HS-5 (cell line): ENCODE measurements around the gene NUP98.
"Not testable (repeated sequence)": the region's sequence is repeated elsewhere in the genome, so short reads cannot be mapped to it uniquely, and the experiment has no call there.

Source experiments
- DNase-seq: peaks from one replicate; pipeline ENCODE4 v3.0.0-alpha.2; 2012; ENCODE audit warnings: low read depth

The NUP98 gene

DNA sequence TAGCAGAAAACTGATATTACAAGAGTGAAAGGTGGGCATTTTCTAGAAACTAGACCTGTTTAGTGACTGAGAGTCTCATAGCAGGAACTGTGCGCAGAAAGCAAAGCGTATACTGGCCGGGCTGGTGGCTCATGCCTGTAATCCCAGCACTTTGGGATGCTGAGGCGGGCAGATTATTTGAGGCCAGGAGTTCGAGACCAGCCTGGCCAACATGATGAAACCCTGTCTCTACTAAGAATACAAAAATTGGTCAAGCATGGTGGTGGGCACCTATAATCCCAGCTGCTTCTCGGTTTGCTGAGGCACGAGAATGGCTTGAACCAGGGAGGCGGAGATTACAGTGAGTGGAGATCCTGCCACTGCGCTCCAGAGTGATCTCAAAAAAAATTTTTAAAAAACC lies 1.8 kb upstream of the NUP98 start:
- no peak for DNase-seq

DNA sequence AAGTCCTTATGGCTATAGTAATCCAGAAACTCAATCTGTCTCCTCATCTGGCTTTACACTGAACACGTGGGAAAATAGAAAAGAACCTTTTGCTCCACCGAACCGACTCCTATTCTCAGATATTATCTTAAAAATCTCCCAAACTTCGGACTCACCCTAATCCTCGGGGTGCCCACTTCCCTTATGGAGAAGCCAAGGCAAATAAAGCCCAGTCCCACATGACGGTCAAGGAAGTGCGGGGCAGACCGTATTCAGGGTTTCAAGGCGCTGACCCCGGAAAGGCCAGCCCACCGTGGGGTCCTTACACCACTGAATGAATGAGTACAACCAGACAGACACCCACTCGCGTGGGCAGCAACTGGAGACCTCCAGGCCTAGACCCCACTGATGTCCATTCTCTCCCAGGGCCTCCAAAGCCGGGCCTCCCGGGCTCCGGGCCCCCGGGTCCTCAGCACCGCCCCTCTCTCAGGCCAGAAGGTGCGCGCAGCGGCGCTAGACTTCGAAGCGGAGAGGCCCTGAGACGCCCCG lies 489 bp downstream of the NUP98 start:
- DNase-seq, result no peak

- DNase-seq, result no peak
These were observed 1.0 kb downstream of the NUP98 start for GRCh38 chr11:3796346-3796745.

GRCh38 chr11:3796002-3796311 lies 1.4 kb downstream of the NUP98 start:
- no peak for DNase-seq

GRCh38 chr11:3795131-3796001 lies 2.0 kb downstream of the NUP98 start:
- DNase-seq, result no peak

DNA sequence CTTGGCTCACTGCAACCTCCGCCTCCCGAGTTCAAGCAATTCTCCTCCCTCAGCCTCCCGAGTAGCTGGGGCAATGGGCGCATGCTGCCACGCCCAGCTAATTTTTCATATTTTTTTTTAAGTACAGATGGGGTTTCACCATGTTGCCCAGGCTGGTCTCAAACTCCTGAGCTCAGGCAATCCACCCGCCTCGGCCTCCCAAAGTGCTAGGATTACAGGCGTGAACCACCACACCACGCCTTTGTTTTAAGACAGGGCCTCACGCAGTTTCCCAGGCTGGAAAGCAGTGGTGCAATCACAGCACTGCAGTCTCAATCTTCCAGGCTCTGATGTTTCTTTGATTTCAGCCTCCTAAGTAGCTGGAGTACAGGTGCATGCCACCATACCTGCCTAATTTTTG lies 3.0 kb downstream of the NUP98 start:
- not testable (repeated sequence) for DNase-seq

GRCh38 chr11:3786781-3787428 lies 10.4 kb downstream of the NUP98 start:
- no peak for DNase-seq

GRCh38 chr11:3783611-3784010 lies 13.7 kb downstream of the NUP98 start:
- DNase-seq, result no peak

GRCh38 chr11:3782963-3783362 lies 14.4 kb downstream of the NUP98 start:
- no peak for DNase-seq

GRCh38 chr11:3781423-3781822 lies 15.9 kb downstream of the NUP98 start:
- peak; percentile 38 for DNase-seq

DNA sequence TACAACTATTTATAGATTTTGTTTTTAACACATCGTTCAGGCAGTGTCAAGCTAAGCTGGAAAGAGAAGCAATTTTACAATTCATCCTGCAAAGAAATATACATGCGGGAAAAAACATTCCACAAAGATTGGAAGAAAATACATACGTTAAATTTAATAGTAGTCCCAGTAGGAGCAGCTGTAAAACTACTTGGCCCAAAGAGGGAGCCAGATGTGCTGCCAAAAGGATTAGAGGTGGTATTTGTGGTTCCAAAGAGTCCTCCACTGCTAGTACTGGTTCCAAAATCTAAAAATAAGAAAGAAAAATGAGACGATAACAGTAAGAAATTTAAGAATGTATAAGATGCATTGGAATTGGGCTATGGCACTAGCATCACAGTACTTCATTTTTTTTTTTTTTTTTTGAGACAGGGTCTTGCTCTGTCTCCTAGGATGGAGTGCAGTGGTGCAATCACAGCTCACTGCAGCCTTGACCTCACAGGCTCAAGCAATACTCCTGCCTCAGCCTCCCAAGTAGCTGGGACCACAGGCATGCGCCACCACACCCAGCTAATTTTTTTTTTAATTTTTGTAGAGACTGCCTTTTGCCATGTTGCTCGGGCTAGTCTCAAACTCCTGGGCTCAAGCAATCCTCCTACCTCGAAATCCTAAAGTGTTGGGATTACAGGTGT lies 21.5 kb downstream of the NUP98 start:
- DNase-seq, result no peak

DNA sequence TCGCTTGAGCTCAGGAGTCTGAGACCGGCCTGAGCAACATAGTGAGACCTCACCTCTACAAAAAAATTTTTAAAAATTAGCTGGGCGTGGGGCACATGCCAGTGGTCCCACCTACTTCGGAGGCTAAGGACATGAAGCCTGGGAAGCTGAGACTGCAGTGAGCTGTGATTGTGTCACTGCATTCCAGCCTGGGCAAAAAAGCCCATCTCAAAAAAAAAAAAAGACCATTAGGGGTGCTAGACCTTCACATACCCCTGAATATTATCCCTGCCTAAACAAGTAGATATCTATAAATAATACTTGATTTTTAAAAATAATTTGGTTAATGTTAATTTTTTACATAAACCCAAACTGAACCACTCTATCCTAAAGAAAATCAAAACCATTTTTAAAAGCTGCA lies 24.2 kb downstream of the NUP98 start:
- no peak for DNase-seq

GRCh38 chr11:3767536-3767935 lies 29.8 kb downstream of the NUP98 start:
- no peak for DNase-seq

DNA sequence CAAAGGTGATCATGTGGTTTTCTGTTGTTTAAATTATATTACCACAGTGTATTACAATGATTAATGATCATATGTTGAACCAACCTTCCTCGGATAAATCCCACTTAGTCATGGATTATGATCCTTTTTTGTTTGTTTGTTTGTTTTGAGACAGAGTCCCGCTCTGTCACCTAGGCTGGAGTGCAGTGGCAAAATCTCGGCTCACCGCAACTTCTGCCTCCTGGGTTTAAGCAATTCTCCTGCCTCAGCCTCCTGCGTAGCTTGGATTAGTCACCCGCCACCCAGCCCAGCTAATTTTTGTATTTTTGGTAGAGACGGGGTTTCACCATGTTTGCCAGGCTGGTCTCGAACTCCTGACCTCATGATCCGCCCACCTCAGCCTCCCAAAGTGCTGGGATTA lies 30.5 kb downstream of the NUP98 start:
- not testable (repeated sequence) for DNase-seq

GRCh38 chr11:3764266-3764665 lies 33.1 kb downstream of the NUP98 start:
- DNase-seq, result no peak

GRCh38 chr11:3755151-3755550 lies 42.2 kb downstream of the NUP98 start:
- no peak for DNase-seq

DNA sequence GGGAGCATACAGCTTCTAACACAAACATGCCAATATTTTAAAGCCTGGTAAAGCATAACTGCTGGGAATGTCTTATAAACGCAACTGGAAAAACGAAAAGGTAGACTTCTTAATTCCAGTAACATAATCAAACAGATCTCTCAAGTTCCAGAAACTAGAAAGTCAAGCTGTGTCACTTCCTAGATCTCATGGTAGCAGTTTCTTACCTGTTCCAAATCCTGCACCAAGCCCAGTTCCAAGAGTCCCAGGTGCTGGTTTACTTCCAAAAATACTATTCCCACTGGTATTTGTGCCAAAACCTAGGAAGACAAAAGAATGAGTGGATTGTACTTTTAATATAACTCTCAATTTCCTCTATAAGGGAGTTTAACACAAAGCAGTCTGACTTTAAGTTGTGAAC lies 44.2 kb downstream of the NUP98 start:
- no peak for DNase-seq

DNA sequence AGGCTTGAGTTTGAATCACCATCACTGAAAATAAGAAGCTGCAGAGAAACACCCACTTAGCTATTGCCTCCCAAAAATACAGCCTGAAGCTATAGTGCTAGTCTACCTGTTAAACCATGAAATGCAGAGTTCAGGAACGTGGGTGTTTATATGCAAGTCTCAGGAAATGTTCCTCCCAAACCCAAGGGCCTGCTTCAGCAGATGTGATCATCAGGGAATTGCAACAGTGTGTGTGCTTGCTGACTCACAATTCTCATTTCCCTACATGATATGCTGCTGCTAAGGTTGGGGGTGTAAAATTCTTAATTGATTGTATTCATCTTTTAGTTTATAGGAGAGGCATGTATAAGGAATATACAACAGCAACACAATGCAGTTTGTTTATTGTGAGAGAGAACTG lies 49.6 kb downstream of the NUP98 start:
- peak; percentile 62 for DNase-seq

- no peak for DNase-seq
These were observed 52.2 kb downstream of the NUP98 start for GRCh38 chr11:3745161-3745560.

- DNase-seq, result no peak
These were observed 58.6 kb downstream of the NUP98 start for GRCh38 chr11:3738723-3739122.

- peak; percentile 38 for DNase-seq
These were observed 59.1 kb downstream of the NUP98 start for GRCh38 chr11:3738241-3738640.

DNA sequence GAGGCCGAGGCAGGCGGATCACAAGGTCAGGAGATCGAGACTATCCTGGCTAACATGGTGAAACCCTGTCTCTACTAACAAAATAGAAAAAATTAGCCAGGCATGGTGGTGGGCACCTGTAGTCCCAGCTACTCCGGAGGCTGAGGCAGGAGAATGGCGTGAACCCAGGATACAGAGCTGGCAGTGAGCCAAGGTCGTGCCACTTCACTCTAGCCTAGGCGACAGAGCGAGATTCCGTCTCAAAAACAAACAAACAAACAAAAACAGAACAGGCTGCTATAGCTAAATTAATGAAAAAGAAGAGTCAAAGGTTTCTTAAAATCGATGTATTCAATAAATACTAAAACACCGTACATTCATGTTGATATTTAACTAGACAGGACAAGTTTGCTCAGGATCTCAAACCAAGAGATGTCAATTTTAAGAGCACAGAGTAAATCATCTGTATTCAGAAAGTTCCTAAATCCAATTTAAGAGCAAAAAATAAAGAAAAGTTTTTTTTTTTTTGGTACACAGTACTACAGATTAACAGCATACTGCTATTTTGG lies 59.9 kb downstream of the NUP98 start:
- no peak for DNase-seq

- DNase-seq, result no peak
These were observed 60.5 kb downstream of the NUP98 start for GRCh38 chr11:3736816-3737215.
